Raji (cell line): ENCODE measurements around the gene RRM2.

ENCODE experiments used
- POLR2A ChIP-seq: IDR thresholded peaks from 2 replicates; pipeline ENCODE4 v1.6.1; 2011; ENCODE audit warnings: low read depth, low read length, control low read depth; ENCODE audit not compliant: insufficient read depth

Gene RRM2

GRCh38 chr2:10137053-10137843 lies 14.7 kb downstream of the RRM2 start:
- TF ChIP-seq POLR2A = peak; percentile 49

- TF ChIP-seq POLR2A = no peak
Observed at GRCh38 chr2:10139536-10139935, 17.0 kb downstream of the RRM2 start.

- no peak for TF ChIP-seq POLR2A
Observed at GRCh38 chr2:10140841-10141610, 18.5 kb downstream of the RRM2 start.

- no peak for TF ChIP-seq POLR2A
Observed at GRCh38 chr2:10141736-10142639, 19.4 kb downstream of the RRM2 start.

- TF ChIP-seq POLR2A = no peak
Observed at GRCh38 chr2:10142640-10142965, 20.1 kb downstream of the RRM2 start.

GRCh38 chr2:10144771-10145518 lies 22.4 kb downstream of the RRM2 start:
- TF ChIP-seq POLR2A = no peak

GRCh38 chr2:10145519-10146357 lies 23.2 kb downstream of the RRM2 start:
- TF ChIP-seq POLR2A = no peak

- no peak for TF ChIP-seq POLR2A
Observed at GRCh38 chr2:10146366-10147005, 23.9 kb downstream of the RRM2 start.

GRCh38 chr2:10148268-10148667 lies 25.7 kb downstream of the RRM2 start:
- TF ChIP-seq POLR2A = no peak

GRCh38 chr2:10149635-10150034 lies 27.1 kb downstream of the RRM2 start:
- no peak for TF ChIP-seq POLR2A

GRCh38 chr2:10150436-10150835 lies 27.9 kb downstream of the RRM2 start:
- TF ChIP-seq POLR2A = no peak

- TF ChIP-seq POLR2A = no peak
Observed at GRCh38 chr2:10151462-10151861, 28.9 kb downstream of the RRM2 start.

GRCh38 chr2:10157293-10157692 lies 34.8 kb downstream of the RRM2 start:
- TF ChIP-seq POLR2A = no peak
